HG02885 (cell line): ENCODE results near the gene PPM1H.
A peak's percentile ranks its signal among the peaks of the same experiment; 100 is the strongest.
"Not testable (repeated sequence)": the region's sequence is repeated elsewhere in the genome, so short reads cannot be mapped to it uniquely, and the experiment has no call there.

Experiments
- ATAC-seq: cut with Tn5 transposase; IDR thresholded peaks from one replicate; pipeline ENCODE4 v1.9.1; 2021; ENCODE audit warnings: mild to moderate bottlenecking; ENCODE audit not compliant: unreplicated experiment, poor library complexity

The PPM1H gene

GRCh38 chr12:62694632-62695031, 240.3 kb downstream of the PPM1H start:
- peak; percentile 72 for ATAC-seq

GRCh38 chr12:62694116-62694515, 240.8 kb downstream of the PPM1H start:
- peak; percentile 8 for ATAC-seq

- ATAC-seq: no peak
These were observed 241.4 kb downstream of the PPM1H start for GRCh38 chr12:62693376-62694050.

- no peak for ATAC-seq
These were observed 242.1 kb downstream of the PPM1H start for GRCh38 chr12:62692884-62693283.

- ATAC-seq: no peak
These were observed 243.6 kb downstream of the PPM1H start for GRCh38 chr12:62691309-62691708.

- ATAC-seq: no peak
These were observed 245.7 kb downstream of the PPM1H start for GRCh38 chr12:62689042-62689839.

- no peak for ATAC-seq
These were observed 248.0 kb downstream of the PPM1H start for GRCh38 chr12:62686938-62687337.

- ATAC-seq: no peak
These were observed 250.2 kb downstream of the PPM1H start for GRCh38 chr12:62684570-62685295.

- no peak for ATAC-seq
These were observed 251.0 kb downstream of the PPM1H start for GRCh38 chr12:62683776-62684569.

- no peak for ATAC-seq
These were observed 253.6 kb downstream of the PPM1H start for GRCh38 chr12:62681306-62681705.

- no peak for ATAC-seq
These were observed 255.3 kb downstream of the PPM1H start for GRCh38 chr12:62679608-62680007.

GRCh38 chr12:62677355-62677754, 257.6 kb downstream of the PPM1H start:
- no peak for ATAC-seq

GRCh38 chr12:62676521-62677307, 258.2 kb downstream of the PPM1H start:
- ATAC-seq: no peak

- ATAC-seq: no peak
These were observed 261.7 kb downstream of the PPM1H start for GRCh38 chr12:62673028-62673815.

GRCh38 chr12:62670986-62671720, 263.8 kb downstream of the PPM1H start:
- no peak for ATAC-seq

- ATAC-seq: no peak
These were observed 266.2 kb downstream of the PPM1H start for GRCh38 chr12:62668782-62669181.

- ATAC-seq: not testable (repeated sequence)
These were observed 270.0 kb downstream of the PPM1H start for GRCh38 chr12:62664951-62665350.

GRCh38 chr12:62660756-62661155, 274.2 kb downstream of the PPM1H start:
- ATAC-seq: no peak
